Neuron (in vitro differentiated cells): ENCODE measurements around the gene PCP4L1.
A peak's percentile ranks its signal among the peaks of the same experiment; 100 is the strongest.

ENCODE experiments used
- H2AFZ ChIP-seq: one replicate; pipeline ENCODE4 v1.6.1; 2013; ENCODE audit warnings: low read depth, mild to moderate bottlenecking, inconsistent platforms, low read length, moderate library complexity
- H3K27me3 ChIP-seq: one replicate; pipeline ENCODE4 v1.6.1; 2013; ENCODE audit warnings: low read length; ENCODE audit not compliant: insufficient read depth
- H3K36me3 ChIP-seq: one replicate; pipeline ENCODE4 v1.6.1; 2013; ENCODE audit warnings: low read length; ENCODE audit not compliant: insufficient read depth
- H3K4me1 ChIP-seq: one replicate; pipeline ENCODE4 v1.6.1; 2013; ENCODE audit warnings: low read length; ENCODE audit not compliant: insufficient read depth
- H3K4me3 ChIP-seq: 2 replicates; pipeline ENCODE4 v1.5.1; 2013; ENCODE audit warnings: mild to moderate bottlenecking, low read length, moderate library complexity
- H3K9me3 ChIP-seq: one replicate; pipeline ENCODE4 v1.6.1; 2013; ENCODE audit warnings: low read length

The PCP4L1 gene

GRCh38 chr1:161258439-161259344 lies at the start of gene PCP4L1:
Gene PCP4L1 (plus strand): TSS chr1:161258745. CDS start chr1:161258975, 230 bp downstream.
- no peaks in the 10 kb centered on the region for H3K36me3 ChIP-seq
- peaks cover 7% of the 10 kb centered on the region for H3K9me3 ChIP-seq
- H3K27me3 ChIP-seq, result peaks cover 41% of the 10 kb centered on the region
- peak within 1 kb of the TSS; percentile 71 for H2AFZ ChIP-seq
- H3K4me3 ChIP-seq, result peak within 1 kb of the TSS; percentile 43
- H3K4me1 ChIP-seq, result peaks cover 4% of the 10 kb centered on the region

- no peak overlapping the region for H3K4me3 ChIP-seq
- H3K9me3 ChIP-seq, result no peaks in the 10 kb centered on the region
- no peaks in the 10 kb centered on the region for H3K4me1 ChIP-seq
- no peaks in the 10 kb centered on the region for H3K27me3 ChIP-seq
- H2AFZ ChIP-seq, result no peak overlapping the region
- peaks cover 77% of the 10 kb centered on the region for H3K36me3 ChIP-seq
Measured at GRCh38 chr1:161209790-161210409, 48.6 kb upstream of the PCP4L1 start.

- Histone ChIP-seq H3K4me3 (no peak overlapping the region), H3K4me1 (peaks cover 5% of the 10 kb centered on the region), H3K27me3 (no peaks in the 10 kb centered on the region), H2AFZ (no peak overlapping the region), H3K9me3 (no peaks in the 10 kb centered on the region), H3K36me3 (peaks cover 52% of the 10 kb centered on the region)
Measured at GRCh38 chr1:161214369-161214768, 44.2 kb upstream of the PCP4L1 start.

GRCh38 chr1:161215076-161215475 lies 43.5 kb upstream of the PCP4L1 start, which contains the start of gene FCER1G:
Gene FCER1G (plus strand): TSS chr1:161215295. CDS start chr1:161215322, 27 bp downstream.
- peaks cover 46% of the 10 kb centered on the region for H3K36me3 ChIP-seq
- H3K27me3 ChIP-seq, result no peaks in the 10 kb centered on the region
- no peak within 1 kb of the TSS for H2AFZ ChIP-seq
- no peak within 1 kb of the TSS for H3K4me3 ChIP-seq
- peaks cover 5% of the 10 kb centered on the region for H3K4me1 ChIP-seq
- no peaks in the 10 kb centered on the region for H3K9me3 ChIP-seq

GRCh38 chr1:161216945-161217712 lies 41.4 kb upstream of the PCP4L1 start:
- no peak overlapping the region for H3K4me3 ChIP-seq
- peaks cover 5% of the 10 kb centered on the region for H3K4me1 ChIP-seq

GRCh38 chr1:161217831-161218230 lies 40.7 kb upstream of the PCP4L1 start:
- Histone ChIP-seq H2AFZ (no peak overlapping the region), H3K4me1 (peaks cover 5% of the 10 kb centered on the region), H3K36me3 (peaks cover 22% of the 10 kb centered on the region), H3K4me3 (no peak overlapping the region), H3K27me3 (no peaks in the 10 kb centered on the region), H3K9me3 (no peaks in the 10 kb centered on the region)

More at GRCh38 chr1:161216945-161217712, 41.4 kb upstream of the PCP4L1 start:
- no peak overlapping the region for H2AFZ ChIP-seq
- H3K9me3 ChIP-seq, result no peaks in the 10 kb centered on the region
- peaks cover 27% of the 10 kb centered on the region for H3K36me3 ChIP-seq
- H3K27me3 ChIP-seq, result no peaks in the 10 kb centered on the region

GRCh38 chr1:161218301-161219077 lies 40.1 kb upstream of the PCP4L1 start:
- Histone ChIP-seq H2AFZ (no peak overlapping the region), H3K36me3 (peaks cover 16% of the 10 kb centered on the region), H3K4me3 (no peak overlapping the region), H3K9me3 (no peaks in the 10 kb centered on the region), H3K4me1 (peaks cover 5% of the 10 kb centered on the region), H3K27me3 (no peaks in the 10 kb centered on the region)

GRCh38 chr1:161219078-161219892 lies 39.3 kb upstream of the PCP4L1 start:
- no peak overlapping the region for H3K4me3 ChIP-seq
- no peak overlapping the region for H2AFZ ChIP-seq
- H3K9me3 ChIP-seq, result no peaks in the 10 kb centered on the region
- H3K27me3 ChIP-seq, result no peaks in the 10 kb centered on the region
- peaks cover 8% of the 10 kb centered on the region for H3K36me3 ChIP-seq
- H3K4me1 ChIP-seq, result peaks cover 5% of the 10 kb centered on the region

- Histone ChIP-seq H2AFZ (no peak overlapping the region), H3K4me3 (no peak overlapping the region), H3K9me3 (no peaks in the 10 kb centered on the region), H3K4me1 (peaks cover 5% of the 10 kb centered on the region), H3K27me3 (no peaks in the 10 kb centered on the region), H3K36me3 (peaks cover 4% of the 10 kb centered on the region)
Measured at GRCh38 chr1:161220002-161220401, 38.5 kb upstream of the PCP4L1 start.

- H2AFZ ChIP-seq, result no peak overlapping the region
- peaks cover 10% of the 10 kb centered on the region for H3K4me1 ChIP-seq
- no peaks in the 10 kb centered on the region for H3K27me3 ChIP-seq
- no peaks in the 10 kb centered on the region for H3K9me3 ChIP-seq
- no peaks in the 10 kb centered on the region for H3K36me3 ChIP-seq
- H3K4me3 ChIP-seq, result no peak overlapping the region
Measured at GRCh38 chr1:161222175-161223019, 36.1 kb upstream of the PCP4L1 start.
